ENCODE data around the gene PIP4P1. TPM values are rescaled to one million over a fixed set of nuclear protein-coding genes. Genes with fewer than 3 reads are reported as not detected.

Gene PIP4P1
- total and polyA plus RNA-seq, 10 of the 15 experiments (the other 5 are each of a cell fraction or from before 2014, with no cell fraction given): 19.1 to 47.4 (median 39.7) TPM

- TF ChIP-seq ZNF384 (IDR thresholded peaks at IDR 0.05; ENCODE audit: borderline replicate concordance, low read depth, low read length) (no peak), TBL1XR1 (IDR thresholded peaks at IDR 0.05; ENCODE audit: low read depth, low read length) (no peak; the same call in 1 of the 2 replicates), ZBTB4 (CRISPR knock-in tag; IDR thresholded peaks at IDR 0.05) (0 out of 2 replicates have a peak, but pooled peaks have one; percentile 61), POLR2AphosphoS5 (IDR thresholded peaks at IDR 0.05; ENCODE audit: low read length) (peak; percentile 86), HCFC1 (IDR thresholded peaks at IDR 0.05; ENCODE audit: low read length) (peak; percentile 41), ZNF207 (IDR thresholded peaks at IDR 0.05; ENCODE audit: borderline replicate concordance) (peak; percentile 54), IRF4 (IDR thresholded peaks at IDR 0.05; ENCODE audit: low read depth, low read length) (0 out of 2 replicates have a peak, but pooled peaks have one; percentile 11), BHLHE40 (IDR thresholded peaks at IDR 0.05; ENCODE audit: borderline replicate concordance in 1 of 2, low read depth in 2 of 2, low read length in 1 of 2) (peak; percentile 98 to 99), ZNF622 (IDR thresholded peaks at IDR 0.05) (no peak), POU2F2 (IDR thresholded peaks at IDR 0.05; ENCODE audit: borderline replicate concordance, low read depth, low read length) (peak; percentile 94), NKRF (conservative IDR thresholded peaks at IDR 0.05) (peak; percentile 77; the same call in 1 of the 2 replicates), RCOR1 (conservative IDR thresholded peaks at IDR 0.05; ENCODE audit: low read depth, low read length) (no peak), TARDBP (IDR thresholded peaks at IDR 0.05; ENCODE audit: borderline replicate concordance) (peak; percentile 74; the same call in 1 of the 2 replicates), NFIC (IDR thresholded peaks at IDR 0.05; ENCODE audit: low read depth, low read length) (peak; percentile 52; the same call in 1 of the 2 replicates), STAT3 (IDR thresholded peaks at IDR 0.05; ENCODE audit: low read depth, low read length) (no peak)
- TF ChIP-seq, protein P1, sequence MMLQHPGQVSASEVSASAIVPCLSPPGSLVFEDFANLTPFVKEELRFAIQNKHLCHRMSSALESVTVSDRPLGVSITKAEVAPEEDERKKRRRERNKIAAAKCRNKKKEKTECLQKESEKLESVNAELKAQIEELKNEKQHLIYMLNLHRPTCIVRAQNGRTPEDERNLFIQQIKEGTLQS (IDR thresholded peaks at IDR 0.05; ENCODE audit: borderline replicate concordance, extremely low read depth, low read depth, low read length): peak; percentile 95
- TF ChIP-seq, protein P2, sequence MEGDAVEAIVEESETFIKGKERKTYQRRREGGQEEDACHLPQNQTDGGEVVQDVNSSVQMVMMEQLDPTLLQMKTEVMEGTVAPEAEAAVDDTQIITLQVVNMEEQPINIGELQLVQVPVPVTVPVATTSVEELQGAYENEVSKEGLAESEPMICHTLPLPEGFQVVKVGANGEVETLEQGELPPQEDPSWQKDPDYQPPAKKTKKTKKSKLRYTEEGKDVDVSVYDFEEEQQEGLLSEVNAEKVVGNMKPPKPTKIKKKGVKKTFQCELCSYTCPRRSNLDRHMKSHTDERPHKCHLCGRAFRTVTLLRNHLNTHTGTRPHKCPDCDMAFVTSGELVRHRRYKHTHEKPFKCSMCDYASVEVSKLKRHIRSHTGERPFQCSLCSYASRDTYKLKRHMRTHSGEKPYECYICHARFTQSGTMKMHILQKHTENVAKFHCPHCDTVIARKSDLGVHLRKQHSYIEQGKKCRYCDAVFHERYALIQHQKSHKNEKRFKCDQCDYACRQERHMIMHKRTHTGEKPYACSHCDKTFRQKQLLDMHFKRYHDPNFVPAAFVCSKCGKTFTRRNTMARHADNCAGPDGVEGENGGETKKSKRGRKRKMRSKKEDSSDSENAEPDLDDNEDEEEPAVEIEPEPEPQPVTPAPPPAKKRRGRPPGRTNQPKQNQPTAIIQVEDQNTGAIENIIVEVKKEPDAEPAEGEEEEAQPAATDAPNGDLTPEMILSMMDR (IDR thresholded peaks at IDR 0.05 in 2 of 3, conservative IDR thresholded peaks at IDR 0.05 in 1 of 3; ENCODE audit: control insufficient read depth in 2 of 3, extremely low read depth in 1 of 3, insufficient read depth in 1 of 3, low read depth in 3 of 3, low read length in 3 of 3): no peak
- TF ChIP-seq, protein P3, sequence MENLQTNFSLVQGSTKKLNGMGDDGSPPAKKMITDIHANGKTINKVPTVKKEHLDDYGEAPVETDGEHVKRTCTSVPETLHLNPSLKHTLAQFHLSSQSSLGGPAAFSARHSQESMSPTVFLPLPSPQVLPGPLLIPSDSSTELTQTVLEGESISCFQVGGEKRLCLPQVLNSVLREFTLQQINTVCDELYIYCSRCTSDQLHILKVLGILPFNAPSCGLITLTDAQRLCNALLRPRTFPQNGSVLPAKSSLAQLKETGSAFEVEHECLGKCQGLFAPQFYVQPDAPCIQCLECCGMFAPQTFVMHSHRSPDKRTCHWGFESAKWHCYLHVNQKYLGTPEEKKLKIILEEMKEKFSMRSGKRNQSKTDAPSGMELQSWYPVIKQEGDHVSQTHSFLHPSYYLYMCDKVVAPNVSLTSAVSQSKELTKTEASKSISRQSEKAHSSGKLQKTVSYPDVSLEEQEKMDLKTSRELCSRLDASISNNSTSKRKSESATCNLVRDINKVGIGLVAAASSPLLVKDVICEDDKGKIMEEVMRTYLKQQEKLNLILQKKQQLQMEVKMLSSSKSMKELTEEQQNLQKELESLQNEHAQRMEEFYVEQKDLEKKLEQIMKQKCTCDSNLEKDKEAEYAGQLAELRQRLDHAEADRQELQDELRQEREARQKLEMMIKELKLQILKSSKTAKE (IDR thresholded peaks at IDR 0.05; ENCODE audit: low read depth, poor library complexity, severe bottlenecking): peak; percentile 40
Observed at GRCh38 chr14:20461225-20462141, at the start of gene PIP4P1 (continued).
